Mucosa of gallbladder (tissue), 1 donor: ENCODE data around the gene B9D2. TPM values are rescaled to one million over a fixed set of nuclear protein-coding genes. Genes with fewer than 3 reads are reported as not detected.
A peak's percentile ranks its signal among the peaks of the same experiment; 100 is the strongest.

Experiments used
- DNase-seq: peaks from one replicate; pipeline ENCODE4 v3.0.0-alpha.2; 2020; ENCODE audit warnings: low spot score
- total RNA-seq: library from RNA; stranded (reverse); gene quantifications from one replicate; pipeline ENCODE4 v1.2.1, GENCODE V29; 2021
- donor health status: DM: no; HTN: no; CAD: no.

The B9D2 gene
- total RNA-seq, 1 donor from 2014 or later, result 12.8 TPM

DNA sequence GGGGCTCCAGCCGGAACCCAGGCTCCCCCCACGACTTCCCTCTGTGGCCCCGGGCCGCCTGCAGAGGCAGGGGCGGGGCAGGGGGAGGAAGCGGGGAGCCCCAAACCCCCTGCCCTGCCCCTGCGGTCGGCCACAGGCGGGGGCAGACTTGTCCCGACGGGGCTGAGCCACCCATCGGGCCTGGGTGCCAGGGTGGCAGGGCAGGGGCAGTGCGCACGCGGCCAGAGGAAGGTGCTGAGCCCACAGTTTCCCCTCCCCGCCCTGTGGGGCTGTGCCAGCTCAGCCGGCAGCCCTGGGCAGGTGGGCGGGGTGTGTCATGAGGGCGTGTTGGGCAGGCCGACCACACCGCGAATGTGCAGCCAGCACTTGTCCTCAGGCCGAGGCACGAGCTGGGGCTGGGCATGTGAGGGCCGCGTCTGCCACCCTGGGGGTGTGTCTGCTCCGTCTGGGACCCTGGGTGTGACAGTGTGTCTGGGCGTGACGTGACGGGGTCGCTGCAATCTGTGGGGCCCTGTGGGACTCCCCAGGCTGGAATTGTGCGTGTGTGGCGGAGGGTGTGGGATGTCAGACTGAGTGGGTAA is 36.3 kb downstream of the B9D2 start:
- peak; percentile 68 for DNase-seq

DNA sequence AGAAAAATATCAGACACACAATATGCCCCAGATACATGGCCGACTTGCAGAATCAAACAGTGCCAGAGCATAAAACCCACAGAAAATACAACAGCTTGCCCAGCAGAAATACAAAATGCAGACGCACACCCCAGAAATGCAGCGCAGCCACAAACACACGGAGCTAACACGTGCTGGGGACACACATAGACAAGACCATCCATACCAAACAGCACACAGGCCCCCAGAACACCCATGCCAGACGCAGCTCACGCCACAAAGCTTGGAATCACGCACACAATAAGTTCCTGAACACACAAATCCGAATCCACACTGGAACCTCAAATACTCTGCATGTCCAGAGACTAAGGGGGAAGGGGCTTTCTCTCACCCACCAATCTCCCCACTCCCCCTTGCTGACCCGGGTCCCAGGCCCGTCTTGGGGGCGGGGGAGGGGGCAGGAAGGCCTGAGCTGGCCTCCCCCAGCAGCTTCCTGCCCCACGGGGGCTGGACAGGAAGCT is 36.8 kb downstream of the B9D2 start:
- no peak for DNase-seq

DNA sequence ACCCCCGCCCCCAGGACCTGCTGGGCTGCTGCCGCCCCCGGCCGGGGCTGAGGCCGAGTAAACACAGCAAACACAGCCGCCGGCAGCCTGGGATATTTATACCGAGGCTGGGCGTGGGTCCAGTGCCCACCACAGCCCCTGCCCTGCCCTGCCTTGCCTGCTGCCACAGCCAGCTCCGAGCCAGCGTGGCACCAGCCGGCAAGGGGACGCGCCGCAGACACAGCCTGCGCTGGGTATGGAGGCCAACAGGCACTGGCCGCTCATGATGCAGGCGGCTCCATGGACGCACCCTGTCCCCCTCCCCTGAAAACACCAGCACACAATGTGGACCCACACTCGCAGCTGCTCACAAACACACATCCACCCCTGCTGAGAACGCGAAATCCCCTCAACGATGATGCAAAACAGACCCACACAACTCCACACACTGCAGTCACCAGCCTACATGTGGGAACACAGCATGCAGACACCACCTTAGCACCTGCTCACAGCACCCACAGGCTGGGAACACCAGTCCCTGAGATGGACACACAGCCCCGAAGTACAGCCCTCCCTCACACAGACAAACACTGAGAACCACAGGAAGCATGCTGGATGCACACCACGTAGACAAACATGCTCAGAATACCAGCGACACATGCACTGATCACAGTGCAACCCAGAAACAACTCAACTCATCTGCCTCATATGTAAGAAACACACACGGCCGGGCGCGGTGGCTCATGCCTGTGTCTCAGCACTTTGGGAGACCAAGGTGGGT is 37.8 kb downstream of the B9D2 start:
- DNase-seq, result no peak

DNA sequence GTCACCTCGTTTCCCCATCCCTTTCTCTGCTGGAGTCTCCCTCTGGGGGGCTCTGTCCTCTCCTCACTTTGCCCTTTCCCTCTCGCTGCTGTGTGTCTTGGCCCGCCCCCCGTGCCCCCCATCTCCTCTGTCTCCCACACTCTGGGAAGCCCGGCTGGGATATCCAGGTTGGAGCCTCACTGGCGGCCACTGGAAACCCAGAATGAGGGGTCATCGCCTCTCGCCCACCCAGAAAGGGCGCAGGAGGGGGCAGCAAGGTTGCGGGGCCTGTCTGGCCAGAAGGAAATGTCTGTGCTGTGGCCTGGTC is 38.4 kb downstream of the B9D2 start:
- no peak for DNase-seq

DNA sequence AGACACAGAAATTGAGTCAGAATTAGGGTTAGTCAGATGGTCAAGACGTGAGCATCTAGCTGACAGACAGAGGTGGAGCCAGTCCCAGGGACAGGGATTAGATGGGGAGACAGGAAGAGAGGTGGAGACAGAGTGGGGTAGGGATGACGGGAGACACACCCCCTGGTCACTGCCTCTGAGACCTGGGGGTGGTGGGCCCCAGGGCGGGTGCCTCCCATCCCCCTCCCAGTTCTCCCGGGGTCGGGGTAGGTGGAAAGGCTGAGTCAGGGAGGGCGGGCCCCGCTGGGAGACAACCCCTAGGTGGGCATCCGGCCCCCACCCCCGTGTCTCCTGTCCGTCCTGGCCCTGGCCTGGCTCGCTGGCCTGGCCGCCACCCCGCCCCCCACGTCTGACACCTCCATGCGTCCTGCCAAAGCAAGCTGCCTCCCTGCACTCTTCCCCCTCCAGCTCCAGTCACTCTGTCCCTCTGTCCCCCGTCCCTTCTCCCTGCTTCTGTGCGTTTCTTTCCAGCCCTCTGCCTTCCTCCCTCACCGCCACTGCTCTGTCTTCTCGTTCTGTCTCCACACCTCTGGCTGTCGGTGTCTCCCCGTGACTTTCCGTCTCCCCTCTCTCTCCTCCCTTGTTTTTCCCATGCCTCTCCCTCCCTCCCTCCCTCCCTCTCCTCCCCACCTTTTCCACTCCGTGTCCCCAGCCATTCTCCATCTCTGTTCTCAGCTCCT is 38.9 kb downstream of the B9D2 start:
- no peak for DNase-seq

DNA sequence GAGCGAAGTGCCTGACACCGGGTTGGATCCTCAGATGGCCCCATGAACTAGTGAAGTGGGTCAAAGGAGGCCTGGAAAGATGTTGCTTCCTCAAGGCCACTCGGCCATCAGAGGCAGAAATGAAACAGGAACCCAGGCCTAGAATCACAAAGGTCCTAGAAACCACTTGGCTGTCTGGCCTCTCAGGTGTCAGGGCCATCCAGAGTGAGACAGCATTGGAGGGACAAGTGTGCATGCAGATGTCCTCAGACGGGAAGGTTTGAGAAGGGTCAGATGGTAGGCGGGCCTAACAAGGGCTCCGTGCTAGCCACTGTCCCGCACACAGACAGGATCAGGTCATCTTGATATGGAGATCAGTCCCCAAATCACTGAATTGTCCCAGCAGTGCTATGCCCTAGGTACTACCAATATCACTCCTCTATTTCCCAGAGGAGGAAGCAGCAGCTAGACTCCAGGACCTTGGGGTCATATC is 39.7 kb downstream of the B9D2 start:
- DNase-seq, result no peak

DNA sequence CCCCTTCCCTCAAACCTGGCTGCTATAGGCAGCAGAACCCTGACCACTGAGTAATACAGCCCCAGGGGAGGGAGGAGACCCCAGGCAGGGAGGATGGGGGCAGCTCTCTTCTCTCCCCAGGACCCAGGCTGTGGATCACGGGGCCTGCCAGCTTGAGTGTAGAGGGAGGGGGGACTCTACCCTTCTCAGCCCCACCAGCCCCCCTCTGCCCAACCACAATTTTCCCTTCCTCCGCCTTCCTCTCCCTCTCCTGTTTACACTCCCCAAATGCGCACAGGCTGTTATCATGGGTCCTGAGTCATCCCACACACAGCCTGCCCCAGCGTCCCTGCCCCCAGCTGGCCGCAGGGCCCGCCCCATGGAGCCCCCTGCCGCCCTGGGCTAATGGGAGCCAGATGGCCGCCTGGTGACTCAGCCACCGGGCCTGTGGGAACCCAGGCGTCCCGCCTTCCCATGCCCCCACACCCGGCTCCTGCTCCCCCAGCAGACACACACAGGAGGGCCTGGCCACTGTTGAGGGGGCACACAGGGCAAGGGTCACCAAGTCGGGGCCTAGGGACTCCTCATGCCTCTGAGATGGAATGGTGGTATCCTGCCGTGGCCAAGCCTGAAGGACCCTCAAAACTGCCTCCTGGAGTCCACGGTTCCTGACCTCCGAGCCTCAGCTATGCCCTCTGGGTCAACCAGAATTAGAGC is 40.4 kb downstream of the B9D2 start:
- no peak for DNase-seq

DNA sequence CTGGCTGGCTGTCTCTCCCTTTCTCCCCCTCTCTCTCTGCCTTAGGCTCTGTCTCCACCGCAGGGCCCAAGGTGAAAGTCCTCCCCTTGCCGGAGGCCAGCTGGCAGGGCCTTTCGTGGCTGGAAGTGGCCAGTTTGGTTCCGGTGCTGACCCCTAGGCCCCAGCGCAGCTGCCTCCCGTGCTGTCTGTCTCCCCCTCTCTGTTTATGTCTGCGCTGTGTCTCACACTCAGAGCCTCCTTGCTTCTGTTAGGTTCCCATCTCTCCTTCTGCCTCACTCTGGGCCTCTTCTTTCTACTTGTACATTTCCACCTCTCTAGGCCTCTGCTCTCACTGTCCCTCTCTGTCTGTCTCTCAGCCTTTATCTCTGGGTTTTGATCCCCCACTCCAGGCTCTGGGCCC is 40.9 kb downstream of the B9D2 start:
- no peak for DNase-seq

DNA sequence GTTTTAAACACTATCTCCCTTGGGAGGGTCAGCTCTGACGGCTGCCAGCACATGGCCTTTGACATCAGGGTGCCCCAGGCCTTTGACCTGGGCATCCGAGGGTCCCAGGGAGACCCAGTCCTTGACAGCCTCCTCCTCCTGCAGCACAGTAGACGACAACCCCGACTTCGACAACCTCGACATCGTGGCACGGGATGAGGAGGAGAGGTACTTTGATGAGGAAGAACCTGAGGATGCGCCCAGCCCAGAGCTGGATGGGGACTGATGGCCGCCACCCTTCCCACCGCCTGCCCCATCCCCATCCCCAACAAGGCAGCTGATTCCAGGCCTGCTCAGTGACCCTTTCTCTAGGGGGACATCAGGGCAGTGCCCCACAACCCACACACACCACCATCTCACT is 41.5 kb downstream of the B9D2 start:
- no peak for DNase-seq

DNA sequence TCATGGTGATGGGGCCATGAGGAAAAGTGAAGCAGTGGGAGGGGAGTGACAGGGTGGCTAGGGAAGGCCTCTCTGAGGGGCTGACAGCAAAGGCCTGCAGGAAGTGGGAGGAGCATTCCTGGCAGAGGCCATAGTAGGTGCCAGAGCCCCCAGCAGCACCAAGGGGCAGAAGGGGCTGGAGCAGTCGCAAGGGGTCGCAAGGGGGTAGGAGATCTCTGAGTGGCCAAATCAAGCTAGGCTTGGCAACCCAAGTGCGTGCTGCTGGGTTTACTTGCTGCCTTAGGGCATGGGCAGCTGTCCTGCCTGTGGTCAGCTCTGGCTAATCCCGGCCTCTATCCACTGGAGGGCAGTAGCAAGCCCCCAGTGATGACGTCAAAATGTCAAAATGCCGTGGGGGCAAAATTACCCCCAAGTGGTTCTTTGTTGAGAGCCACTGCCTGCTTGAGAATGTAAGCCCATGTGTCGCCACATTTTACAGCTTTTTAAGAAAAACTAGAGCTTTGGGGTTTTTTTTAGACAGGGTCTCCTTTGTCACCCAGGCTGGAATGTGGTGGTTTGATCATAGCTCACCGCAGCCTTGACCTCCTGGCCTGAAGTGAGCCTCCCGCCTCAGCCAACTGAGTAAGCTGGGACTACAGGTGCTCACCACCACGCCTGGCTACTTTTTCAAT is 42.2 kb downstream of the B9D2 start:
- no peak for DNase-seq

DNA sequence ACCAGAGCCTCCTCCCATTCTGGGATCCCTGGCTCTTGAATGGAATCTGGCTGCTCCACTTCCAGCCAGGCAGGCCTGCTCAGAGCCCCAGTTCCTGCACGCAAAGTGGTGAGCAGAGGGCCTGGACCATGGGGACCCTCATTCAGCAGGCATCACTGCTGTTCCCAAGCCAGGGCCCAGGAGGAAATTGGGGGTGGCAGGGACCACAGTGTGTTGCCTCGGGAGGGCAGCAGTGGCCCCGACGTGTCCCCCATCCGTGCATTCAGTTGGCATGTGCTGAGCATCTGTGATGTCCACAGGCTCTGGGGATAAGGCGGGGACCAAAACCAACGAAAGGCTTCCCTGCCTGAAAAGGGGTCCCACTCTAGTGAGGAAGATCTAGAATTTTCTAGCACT is 42.7 kb downstream of the B9D2 start:
- no peak for DNase-seq

DNA sequence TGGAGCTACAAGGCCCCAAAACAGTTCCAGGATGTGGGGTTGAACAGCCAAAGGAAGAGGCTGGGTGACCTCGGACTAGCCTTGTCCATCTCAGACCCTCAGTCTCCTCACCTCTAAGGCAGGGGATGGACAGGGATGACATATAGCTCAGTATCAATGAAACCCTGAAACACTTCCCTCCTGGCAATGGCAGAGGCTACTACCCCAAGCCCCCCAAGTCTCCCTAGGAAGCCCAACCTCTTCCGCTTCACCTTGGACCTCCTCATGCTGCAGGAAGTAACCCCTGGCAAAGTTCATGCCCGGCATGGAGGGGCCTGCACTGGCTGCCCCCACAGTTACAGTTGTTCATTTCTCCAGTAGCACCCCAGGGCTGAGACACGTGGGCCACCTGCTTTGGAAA is 43.4 kb downstream of the B9D2 start:
- no peak for DNase-seq

DNA sequence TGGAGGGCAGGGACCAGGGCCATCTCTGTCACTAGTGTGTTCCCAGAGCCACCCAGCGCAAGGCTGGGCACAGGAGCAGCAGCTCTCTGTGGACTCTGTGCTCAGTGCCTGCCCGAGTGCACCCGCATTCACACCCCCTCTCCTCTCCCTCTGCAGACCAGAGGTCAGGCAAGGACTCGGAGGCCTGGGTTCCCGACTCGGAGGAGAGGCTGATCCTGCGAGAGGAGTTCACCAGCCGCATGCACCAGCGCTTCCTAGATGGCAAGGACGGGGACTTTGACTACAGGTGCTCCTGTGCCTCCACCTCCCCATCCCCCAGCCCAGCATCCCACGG is 43.8 kb downstream of the B9D2 start:
- DNase-seq, result no peak

DNA sequence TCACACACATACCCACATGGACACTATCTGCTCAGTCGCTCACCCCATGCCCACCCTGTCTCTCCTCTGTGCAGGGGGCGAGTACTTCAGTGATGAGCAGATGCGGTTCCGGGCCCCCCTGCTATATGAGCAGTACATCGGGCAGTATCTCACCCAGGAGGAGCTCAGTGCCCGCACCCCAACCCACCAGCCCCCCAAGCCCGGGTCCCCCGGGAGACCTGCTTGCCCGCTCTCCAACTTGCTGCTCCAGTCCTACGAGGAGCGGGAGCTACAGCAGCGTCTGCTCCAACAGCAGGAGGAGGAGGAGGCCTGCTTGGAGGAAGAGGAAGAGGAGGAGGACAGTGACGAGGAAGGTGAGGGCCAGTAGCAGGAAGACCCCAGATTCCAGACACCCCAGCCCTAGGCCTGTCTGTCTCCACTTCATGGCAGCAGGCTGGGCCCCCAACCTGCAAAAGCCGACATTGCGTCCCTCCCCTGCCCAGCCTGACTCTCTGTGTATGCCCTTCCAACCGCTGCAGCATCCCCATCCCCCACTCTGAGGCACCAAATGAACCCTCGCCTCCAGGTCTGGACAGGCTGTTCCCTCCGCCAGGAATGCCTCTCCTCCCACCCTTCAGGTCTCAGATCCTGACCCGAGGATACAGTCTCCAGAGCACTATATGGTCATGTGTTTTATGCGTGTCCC is 44.3 kb downstream of the B9D2 start:
- no peak for DNase-seq

DNA sequence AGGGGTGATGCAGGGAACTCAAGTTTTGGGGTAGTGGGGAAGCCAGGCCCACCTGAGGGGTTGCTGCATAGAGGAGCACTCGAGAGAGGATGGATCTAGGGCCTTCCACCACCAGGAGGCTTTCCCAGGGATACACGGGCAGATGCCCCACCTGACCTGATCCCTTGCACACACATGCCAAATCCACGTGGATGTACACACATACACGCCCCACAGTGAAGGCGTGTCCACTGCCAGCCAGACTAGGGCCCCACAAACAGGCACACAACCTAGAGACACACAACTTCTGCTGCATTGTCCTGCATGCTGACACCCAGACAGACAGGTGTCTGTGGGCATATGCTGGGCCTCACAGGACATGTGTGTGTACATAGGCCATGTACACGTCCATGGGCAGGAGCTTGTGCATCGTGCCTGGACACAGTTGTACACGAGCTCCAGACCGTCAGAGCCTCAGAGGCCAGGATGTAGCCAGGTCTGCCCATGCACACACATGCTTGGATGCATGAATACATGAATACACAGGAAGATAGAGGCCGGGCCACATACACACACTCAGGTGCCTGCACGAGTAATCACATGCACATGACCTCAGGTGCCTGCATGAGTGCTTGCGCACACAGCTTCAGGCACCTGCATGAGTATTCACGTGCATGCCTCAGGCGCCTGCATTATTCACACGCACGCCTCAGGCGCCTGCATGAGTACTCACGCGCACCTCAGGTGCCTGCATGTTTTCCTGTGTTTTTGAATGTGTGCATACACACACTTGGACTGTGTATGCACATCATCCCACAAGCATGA is 45.1 kb downstream of the B9D2 start:
- no peak for DNase-seq

DNA sequence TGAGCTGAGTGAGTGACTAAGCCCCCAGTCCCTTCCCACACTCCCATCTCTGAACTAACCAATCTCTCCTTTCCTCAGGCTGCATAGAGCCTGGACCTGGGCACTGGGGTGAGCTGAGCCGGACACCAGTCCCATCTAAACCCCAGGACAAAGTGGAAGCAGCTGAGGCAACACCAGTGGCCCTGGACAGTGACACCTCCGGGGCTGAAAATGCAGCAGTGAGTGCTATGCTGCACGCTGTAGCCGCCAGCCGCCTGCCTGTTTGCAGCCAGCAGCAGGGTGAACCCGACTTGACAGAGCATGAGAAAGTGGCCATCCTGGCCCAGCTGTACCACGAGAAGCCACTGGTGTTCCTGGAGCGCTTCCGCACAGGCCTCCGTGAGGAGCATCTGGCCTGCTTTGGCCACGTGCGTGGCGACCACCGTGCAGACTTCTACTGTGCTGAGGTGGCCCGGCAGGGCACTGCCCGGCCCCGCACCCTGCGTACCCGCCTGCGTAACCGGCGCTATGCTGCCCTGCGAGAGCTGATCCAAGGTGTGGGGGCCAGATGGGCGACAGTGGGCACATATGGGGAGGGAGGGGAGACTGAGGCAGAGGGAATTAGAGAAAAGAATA is 47.5 kb downstream of the B9D2 start:
- DNase-seq, result no peak

DNA sequence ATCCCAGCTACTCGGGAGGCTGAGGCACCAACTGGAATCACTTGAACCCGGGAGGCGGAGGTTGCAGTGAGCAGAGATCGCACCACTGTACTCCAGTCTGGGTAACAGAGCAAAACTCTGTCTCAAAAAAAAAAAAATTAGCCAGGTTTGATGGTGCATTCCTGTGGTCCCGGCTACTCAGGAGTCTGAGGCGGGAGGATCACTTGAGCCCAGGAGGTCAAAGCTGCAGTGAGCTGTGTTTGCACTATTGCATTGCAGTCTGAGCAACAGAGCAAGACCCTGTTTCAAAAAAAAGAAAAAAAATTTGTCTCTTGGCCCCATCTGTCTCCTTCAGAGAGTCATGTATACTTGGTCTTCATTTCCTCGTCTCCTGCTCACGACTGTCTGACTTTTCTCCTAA is 52.3 kb downstream of the B9D2 start:
- no peak for DNase-seq

DNA sequence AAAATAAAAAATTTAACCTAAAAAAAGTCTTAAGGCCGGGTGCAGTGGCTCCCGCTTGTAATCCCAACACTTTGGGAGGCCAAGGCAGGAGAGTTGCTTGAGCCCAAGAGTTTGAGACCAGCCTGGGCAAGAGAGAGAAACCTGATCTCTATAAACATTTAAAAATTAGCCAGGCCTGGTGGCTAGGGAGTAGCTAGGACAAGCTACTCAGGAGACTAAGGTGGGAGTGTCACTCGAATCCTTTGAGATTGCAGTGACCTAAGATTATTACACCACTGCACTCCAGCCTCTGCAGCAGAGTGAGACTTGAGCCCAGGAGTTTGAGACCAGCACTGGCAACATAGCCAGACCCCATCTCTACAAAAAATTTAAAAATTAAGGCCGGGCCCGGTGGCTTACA is 52.9 kb downstream of the B9D2 start:
- no peak for DNase-seq

DNA sequence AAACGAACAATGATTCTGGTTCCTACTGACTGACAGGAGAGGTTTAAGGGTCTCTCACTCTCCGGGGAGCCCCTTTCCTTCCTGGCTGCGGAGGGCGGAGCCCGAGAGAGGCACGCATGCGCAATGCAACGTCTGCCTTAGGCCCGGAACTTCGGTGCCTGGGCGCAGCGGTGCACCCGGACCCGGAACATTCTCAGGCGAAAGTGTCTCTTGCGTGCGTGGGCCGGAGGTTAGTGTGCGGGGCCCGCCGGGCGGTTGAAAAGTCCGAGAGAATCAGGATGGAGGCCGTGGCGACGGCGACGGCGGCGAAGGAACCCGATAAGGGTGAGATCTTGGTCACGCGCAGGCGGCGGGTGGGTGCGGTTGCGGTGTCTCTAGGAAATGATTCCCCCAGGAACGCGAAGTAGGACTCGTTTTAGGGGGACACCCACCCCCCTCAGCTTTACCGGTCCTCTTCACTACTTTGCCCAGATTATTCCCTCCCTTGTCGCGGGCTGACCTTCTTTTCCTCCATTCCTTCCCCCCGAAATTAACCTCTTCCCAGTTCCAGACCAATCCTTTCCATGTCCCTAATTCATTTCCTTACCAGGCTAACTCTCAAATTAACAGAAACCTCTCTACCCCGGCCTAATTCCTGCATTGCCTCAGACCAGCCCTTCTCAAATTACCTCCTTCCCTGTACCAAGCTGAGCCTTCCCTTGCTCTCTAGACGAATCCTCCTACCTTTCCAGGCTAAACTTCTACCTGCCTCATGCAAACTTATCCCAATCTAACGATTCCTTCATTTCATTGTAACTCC is 53.7 kb downstream of the B9D2 start, which contains the start of gene CCDC97:
CCDC97 (plus strand) TSS at position 140 of the 799 bp plus-strand sequence; CDS start at position 279, 139 bp downstream.
- DNase-seq, result peak; percentile 87
